ENCODE results near the gene PANK3. TPM values are rescaled to one million over a fixed set of nuclear protein-coding genes. Genes with fewer than 3 reads are reported as not detected.

Gene PANK3
- total RNA-seq, 6 experiments from 2014 or later: 30.1 to 85.4 (median 46.3) TPM

DNA sequence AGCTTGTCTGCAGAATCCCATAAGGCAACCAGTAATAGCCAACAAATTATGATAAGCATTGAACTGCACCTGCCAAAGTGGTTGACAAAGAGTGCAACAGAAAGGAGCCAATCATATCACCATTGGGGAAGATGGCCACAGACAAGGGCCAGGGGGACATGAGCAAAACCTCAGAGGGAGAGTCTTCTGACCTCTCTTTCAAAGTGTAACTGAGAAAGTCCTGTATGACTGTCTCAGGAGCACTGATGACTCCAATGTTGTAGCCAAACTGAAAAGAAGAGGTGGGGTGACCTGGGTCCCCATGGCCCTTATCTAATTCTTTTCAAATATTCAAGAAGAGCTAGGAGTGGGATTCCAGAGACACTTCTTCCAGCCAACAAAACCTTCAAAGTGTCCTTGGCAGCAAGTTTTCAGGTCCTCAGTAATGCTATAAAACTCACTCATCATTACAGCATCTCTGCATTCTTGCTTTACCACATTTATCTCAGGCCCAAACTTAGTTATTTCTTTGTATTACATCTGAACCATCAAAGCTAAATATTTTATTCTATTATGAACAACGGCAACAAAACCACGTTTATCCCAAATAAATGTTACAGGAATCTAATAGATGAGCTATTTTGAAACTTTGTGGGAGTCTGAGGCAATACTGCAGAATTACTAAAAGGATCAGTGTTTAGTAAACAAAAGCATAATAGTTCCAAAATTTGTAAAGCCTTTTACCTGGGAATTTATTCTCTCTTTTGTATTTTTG is 25.6 kb downstream of the PANK3 start:
- peaks cover 0 to 9% (median 0%) of the 10 kb centered on the region in 4 donors for H3K4me1 ChIP-seq
- no peak overlapping the region for H3K27ac ChIP-seq
- no peaks in the 10 kb centered on the region for H3K9me3 ChIP-seq
- TF ChIP-seq POLR2A (IDR thresholded peaks at IDR 0.05): no peak
- TF ChIP-seq, protein P1, sequence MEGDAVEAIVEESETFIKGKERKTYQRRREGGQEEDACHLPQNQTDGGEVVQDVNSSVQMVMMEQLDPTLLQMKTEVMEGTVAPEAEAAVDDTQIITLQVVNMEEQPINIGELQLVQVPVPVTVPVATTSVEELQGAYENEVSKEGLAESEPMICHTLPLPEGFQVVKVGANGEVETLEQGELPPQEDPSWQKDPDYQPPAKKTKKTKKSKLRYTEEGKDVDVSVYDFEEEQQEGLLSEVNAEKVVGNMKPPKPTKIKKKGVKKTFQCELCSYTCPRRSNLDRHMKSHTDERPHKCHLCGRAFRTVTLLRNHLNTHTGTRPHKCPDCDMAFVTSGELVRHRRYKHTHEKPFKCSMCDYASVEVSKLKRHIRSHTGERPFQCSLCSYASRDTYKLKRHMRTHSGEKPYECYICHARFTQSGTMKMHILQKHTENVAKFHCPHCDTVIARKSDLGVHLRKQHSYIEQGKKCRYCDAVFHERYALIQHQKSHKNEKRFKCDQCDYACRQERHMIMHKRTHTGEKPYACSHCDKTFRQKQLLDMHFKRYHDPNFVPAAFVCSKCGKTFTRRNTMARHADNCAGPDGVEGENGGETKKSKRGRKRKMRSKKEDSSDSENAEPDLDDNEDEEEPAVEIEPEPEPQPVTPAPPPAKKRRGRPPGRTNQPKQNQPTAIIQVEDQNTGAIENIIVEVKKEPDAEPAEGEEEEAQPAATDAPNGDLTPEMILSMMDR (IDR thresholded peaks at IDR 0.05): no peak
- WGBS (ENCODE audit: insufficient coverage, low coverage, low lambda C conversion rate, missing lambda C conversion rate): 90% methylated on average over 2 of the region's 2 CpGs
- no peak overlapping the region for H3K4me3 ChIP-seq
- no peak for ATAC-seq
- DNase-seq: no peak
- intact Hi-C loops (cut with DNase I): no loop called here
- peaks cover 0 to 54% (median 12%) of the 10 kb centered on the region in 4 donors for H3K36me3 ChIP-seq
- no peaks in the 10 kb centered on the region for H3K27me3 ChIP-seq

- no peak for DNase-seq
- no peak for TF ChIP-seq POLR2A (IDR thresholded peaks at IDR 0.05)
- TF ChIP-seq, protein P1 (IDR thresholded peaks at IDR 0.05): no peak
- no peaks in the 10 kb centered on the region for H3K9me3 ChIP-seq
- no peak overlapping the region for H3K4me3 ChIP-seq
- H3K36me3 ChIP-seq: peaks cover 0 to 43% (median 4%) of the 10 kb centered on the region in 4 donors
- no peak for ATAC-seq
- 67% methylated on average over 1 of the region's 1 CpG for WGBS (ENCODE audit: insufficient coverage, low coverage, low lambda C conversion rate, missing lambda C conversion rate)
- intact Hi-C loops (cut with DNase I): no loop called here
- H3K27ac ChIP-seq: no peak overlapping the region
- peaks cover 0 to 9% (median 0%) of the 10 kb centered on the region in 4 donors for H3K4me1 ChIP-seq
- no peaks in the 10 kb centered on the region for H3K27me3 ChIP-seq
These were observed 27.0 kb downstream of the PANK3 start for GRCh38 chr5:168552146-168552545.

DNA sequence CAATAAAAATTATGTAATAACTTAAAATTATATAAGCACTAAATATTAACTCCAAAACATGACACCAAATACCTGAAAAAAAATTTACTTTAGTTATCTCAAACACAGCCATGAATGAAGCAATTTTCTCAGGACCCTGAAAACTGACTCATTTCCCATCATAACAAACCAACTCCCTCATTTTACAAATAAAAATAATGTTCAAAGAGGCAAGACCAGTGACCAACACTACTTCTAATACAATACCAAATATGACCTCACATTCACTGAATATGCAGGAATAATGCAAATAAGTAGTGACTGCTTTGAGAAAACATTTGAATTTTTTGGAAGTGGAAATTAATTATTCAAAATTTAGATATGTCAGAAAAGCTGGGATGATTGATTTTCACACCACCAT is 28.5 kb downstream of the PANK3 start:
- H3K4me1 ChIP-seq: no peaks in the 10 kb centered on the region
- no peak for TF ChIP-seq POLR2A (IDR thresholded peaks at IDR 0.05)
- TF ChIP-seq, protein P1 (IDR thresholded peaks at IDR 0.05): no peak
- no peaks in the 10 kb centered on the region for H3K9me3 ChIP-seq
- DNase-seq: no peak
- no peak overlapping the region for H3K27ac ChIP-seq
- intact Hi-C loops (cut with DNase I): no loop called here
- peaks cover 0 to 33% (median 4%) of the 10 kb centered on the region in 4 donors for H3K36me3 ChIP-seq
- no peak for ATAC-seq
- no peaks in the 10 kb centered on the region for H3K27me3 ChIP-seq
- no peak overlapping the region for H3K4me3 ChIP-seq

- 96% methylated on average over 7 of the region's 7 CpGs for WGBS (ENCODE audit: insufficient coverage, low coverage, low lambda C conversion rate, missing lambda C conversion rate)
These were observed 29.6 kb downstream of the PANK3 start for GRCh38 chr5:168549554-168549953.

More at GRCh38 chr5:168549554-168549953, 29.6 kb downstream of the PANK3 start:
- Histone ChIP-seq H3K4me3 (no peak overlapping the region), H3K27ac (no peak overlapping the region), H3K9me3 (no peaks in the 10 kb centered on the region), H3K27me3 (no peaks in the 10 kb centered on the region), H3K4me1 (no peaks in the 10 kb centered on the region), H3K36me3 (peaks cover 0 to 30% (median 4%) of the 10 kb centered on the region in 4 donors)
- ATAC-seq (no peak), DNase-seq (no peak)
- intact Hi-C loops (cut with DNase I): no loop called here
- TF ChIP-seq, protein P1 (IDR thresholded peaks at IDR 0.05): no peak
- no peak for TF ChIP-seq POLR2A (IDR thresholded peaks at IDR 0.05)
